GM06990 (cell line): ENCODE data around the gene FASTKD1.
"Not testable (repeated sequence)": the region's sequence is repeated elsewhere in the genome, so short reads cannot be mapped to it uniquely, and the experiment has no call there.

Experiments
- DNase-seq: peaks from one replicate; pipeline ENCODE4 v3.0.0-alpha.2; 2011; ENCODE audit not compliant: insufficient read length; ENCODE audit errors: extremely low read depth
- H3K27me3 ChIP-seq: replicated peaks from 2 replicates; pipeline ENCODE4 v1.6.0; 2011; ENCODE audit warnings: low read length; ENCODE audit not compliant: control insufficient read depth, insufficient read depth
- H3K36me3 ChIP-seq: 2 replicates; pipeline ENCODE4 v1.5.1; 2011; ENCODE audit warnings: low read length; ENCODE audit not compliant: control insufficient read depth, insufficient read depth
- H3K4me3 ChIP-seq: replicated peaks from 2 replicates; pipeline ENCODE4 v1.5.1; 2011; ENCODE audit warnings: low read depth, mild to moderate bottlenecking, control low read depth, low read length
- CTCF ChIP-seq: IDR thresholded peaks from 2 replicates; pipeline ENCODE4 v1.5.1; 2011; ENCODE audit warnings: low read length, control low read depth, mild to moderate bottlenecking, inconsistent platforms; ENCODE audit not compliant: insufficient read depth, poor library complexity, severe bottlenecking

Gene FASTKD1

GRCh38 chr2:169573160-169573973 lies at the start of gene FASTKD1:
FASTKD1 (minus strand) TSS chr2:169573865; CDS start chr2:169572029, 1,836 bp downstream.
- Histone ChIP-seq H3K36me3 (no peaks in the 10 kb centered on the region; the same call in 1 of the 2 replicates), H3K27me3 (no peaks in the 10 kb centered on the region), H3K4me3 (peak within 1 kb of the TSS; percentile 66)
- no peak for TF ChIP-seq CTCF
- peak; percentile 85 for DNase-seq

- peaks cover 4% of the 10 kb centered on the region for H3K36me3 ChIP-seq
- no peak for DNase-seq
- H3K4me3 ChIP-seq, result no peak overlapping the region
- no peak for TF ChIP-seq CTCF
- H3K27me3 ChIP-seq, result no peaks in the 10 kb centered on the region
Measured at GRCh38 chr2:169623235-169623634, 49.6 kb upstream of the FASTKD1 start.

GRCh38 chr2:169620509-169620908 lies 46.8 kb upstream of the FASTKD1 start:
- no peak for DNase-seq
- TF ChIP-seq CTCF, result no peak
- H3K4me3 ChIP-seq, result no peak overlapping the region
- H3K27me3 ChIP-seq, result no peaks in the 10 kb centered on the region
- peaks cover 2% of the 10 kb centered on the region for H3K36me3 ChIP-seq

DNA sequence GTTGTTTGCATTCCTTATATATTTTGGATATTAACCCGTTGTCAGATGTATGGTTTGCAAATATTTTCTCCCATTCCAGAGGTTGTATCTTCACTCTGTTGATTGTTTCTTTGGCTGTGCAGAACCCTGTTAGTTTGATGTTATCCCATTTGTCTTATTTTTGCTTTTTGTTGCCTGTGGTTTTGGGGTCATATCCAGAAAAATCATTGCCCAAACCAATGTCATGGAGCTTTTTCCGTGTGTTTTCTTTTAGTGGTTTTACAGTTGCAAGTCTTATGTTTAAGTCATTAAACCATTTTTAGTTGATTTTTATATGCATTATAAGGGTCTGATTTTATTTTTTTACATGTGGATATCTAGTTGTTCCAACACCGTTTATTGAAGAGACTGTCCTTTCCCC lies 46.3 kb upstream of the FASTKD1 start:
- TF ChIP-seq CTCF, result no peak
- Histone ChIP-seq H3K4me3 (no peak overlapping the region), H3K27me3 (no peaks in the 10 kb centered on the region), H3K36me3 (peaks cover 2% of the 10 kb centered on the region)
- no peak for DNase-seq

- not testable (repeated sequence) for H3K36me3 ChIP-seq, DNase-seq, H3K27me3 ChIP-seq, H3K4me3 ChIP-seq
Measured at GRCh38 chr2:169615982-169616381, 42.3 kb upstream of the FASTKD1 start.

GRCh38 chr2:169613876-169614275 lies 40.2 kb upstream of the FASTKD1 start:
- no peak for DNase-seq
- Histone ChIP-seq H3K36me3 (peaks cover 7% of the 10 kb centered on the region), H3K4me3 (no peak overlapping the region), H3K27me3 (no peaks in the 10 kb centered on the region)
- no peak for TF ChIP-seq CTCF
